NCI-H2107 treated with DMSO at 0.1 percent for 48 hours (cell line): ENCODE measurements around the gene GTF2F1.
"Not testable (repeated sequence)": the region's sequence is repeated elsewhere in the genome, so short reads cannot be mapped to it uniquely, and the experiment has no call there.

Experiments used
- DNase-seq: peaks from one replicate; lab custom pipeline; 2025; ENCODE audit not compliant: unreplicated experiment; lab: John Stamatoyannopoulos, UW

The GTF2F1 gene

DNA sequence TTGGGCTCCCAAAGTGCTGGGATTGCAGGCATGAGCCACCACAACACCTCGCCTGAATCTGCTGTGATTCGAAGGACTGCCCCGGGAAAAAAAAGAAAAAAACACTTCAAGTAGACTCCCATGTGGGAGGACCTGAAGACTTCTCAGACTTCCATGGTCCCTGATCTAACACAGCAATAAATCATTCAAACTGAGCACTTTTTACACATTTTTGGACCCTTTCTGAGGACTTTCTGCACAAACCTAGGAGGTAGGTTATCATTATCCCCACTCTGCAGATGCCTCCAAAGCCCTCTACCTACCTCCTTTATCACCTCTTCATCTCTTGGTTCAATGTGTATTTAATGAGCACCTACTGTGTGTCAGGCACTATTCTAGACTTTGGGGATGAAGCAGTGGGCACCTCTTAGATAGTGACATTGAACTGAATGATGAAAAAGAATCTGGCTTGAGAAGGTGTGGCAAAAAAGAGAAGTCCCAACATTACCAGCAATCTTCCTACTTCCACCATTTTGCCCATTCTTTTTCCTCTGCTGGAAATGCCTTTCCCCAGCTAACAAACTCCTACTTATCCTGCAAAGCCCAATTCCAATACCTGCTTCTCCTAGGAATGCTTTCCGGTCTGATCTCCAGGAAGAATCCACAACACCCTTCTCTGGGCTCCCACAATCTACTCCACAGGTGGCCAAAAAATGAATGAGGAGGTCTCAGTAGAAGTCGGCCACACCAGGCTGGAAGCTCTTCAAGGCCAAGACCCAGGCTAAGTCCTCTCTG is 33.2 kb downstream of the GTF2F1 start:
- no peak for DNase-seq

DNA sequence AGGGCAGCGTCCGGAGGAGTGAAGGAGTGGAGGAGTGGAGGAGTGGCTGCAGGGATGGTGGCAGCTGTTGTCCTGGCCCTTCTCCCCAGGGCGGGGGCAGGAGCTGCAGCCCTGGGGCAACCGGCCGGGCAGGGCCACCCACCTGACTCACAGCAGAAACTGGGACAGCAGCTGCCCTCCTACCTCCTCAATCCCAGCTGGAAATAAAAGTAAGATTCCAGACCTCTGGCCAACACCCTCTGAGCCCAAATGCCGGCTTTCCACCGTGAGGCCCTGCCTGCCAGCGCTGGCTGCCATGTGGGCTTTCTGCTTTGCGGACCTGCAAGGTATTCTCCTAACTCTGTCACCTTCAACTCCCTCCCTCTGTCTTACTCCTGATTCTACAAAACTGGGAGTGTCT is 35.0 kb downstream of the GTF2F1 start:
- DNase-seq: no peak

- DNase-seq: no peak
Measured at GRCh38 chr19:6357174-6357573, 35.8 kb downstream of the GTF2F1 start.

DNA sequence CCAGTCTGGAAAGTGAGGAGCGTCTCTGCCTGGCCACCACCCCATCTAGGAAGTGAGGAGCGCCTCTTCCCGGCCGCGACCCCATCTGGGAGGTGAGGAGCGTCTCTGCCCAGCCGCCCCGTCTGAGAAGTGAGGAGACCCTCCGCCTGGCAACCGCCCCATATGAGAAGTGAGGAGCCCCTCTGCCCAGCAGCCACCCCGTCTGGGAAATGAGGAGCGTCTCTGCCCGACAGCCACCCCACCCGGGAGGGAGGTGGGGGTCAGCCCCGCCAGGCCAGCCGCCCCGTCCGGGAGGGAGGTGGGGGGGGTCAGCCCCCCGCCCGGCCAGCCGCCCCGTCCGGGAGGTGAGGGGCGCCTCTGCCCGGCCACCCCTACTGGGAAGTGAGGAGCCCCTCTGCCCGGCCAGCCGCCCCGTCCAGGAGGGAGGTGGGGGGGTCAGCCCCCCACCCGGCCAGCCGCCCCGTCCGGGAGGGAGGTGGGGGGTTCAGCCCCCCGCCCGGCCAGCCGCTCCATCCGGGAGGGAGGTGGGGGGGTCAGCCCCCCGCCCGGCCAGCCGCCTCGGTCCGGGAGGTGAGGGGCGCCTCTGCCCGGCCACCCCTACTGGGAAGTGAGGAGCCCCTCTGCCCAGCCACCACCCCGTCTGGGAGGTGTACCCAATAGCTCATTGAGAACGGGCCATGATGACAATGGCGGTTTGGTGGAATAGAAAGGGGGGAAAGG is 37.5 kb downstream of the GTF2F1 start:
- not testable (repeated sequence) for DNase-seq

DNA sequence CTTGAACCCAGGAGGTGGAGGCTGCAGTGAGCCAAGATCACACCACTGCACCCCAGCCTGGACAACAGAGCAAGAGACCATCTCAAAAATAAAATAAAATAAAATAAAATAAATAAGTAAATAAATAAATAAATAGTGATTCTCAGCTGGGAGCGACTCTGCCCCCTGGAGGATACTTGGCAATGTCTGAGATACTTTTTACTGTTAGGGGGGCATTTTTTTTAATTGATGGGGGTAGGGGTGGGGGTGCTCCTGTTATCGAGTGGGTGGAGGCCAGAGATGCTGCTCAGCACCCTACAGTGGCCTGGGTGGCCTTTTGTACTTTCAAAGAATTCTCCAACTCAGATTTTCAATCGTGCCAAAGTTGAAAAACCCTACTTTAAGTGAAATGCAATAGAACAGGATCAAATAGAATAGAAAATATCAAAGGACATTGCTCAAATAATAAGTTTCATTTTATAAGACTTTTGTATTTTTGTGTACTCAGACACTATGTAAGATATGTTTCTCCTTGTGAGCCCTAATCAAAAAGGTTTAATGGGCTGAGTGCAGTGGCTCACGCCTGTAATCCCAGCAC is 38.8 kb downstream of the GTF2F1 start:
- DNase-seq: no peak

DNA sequence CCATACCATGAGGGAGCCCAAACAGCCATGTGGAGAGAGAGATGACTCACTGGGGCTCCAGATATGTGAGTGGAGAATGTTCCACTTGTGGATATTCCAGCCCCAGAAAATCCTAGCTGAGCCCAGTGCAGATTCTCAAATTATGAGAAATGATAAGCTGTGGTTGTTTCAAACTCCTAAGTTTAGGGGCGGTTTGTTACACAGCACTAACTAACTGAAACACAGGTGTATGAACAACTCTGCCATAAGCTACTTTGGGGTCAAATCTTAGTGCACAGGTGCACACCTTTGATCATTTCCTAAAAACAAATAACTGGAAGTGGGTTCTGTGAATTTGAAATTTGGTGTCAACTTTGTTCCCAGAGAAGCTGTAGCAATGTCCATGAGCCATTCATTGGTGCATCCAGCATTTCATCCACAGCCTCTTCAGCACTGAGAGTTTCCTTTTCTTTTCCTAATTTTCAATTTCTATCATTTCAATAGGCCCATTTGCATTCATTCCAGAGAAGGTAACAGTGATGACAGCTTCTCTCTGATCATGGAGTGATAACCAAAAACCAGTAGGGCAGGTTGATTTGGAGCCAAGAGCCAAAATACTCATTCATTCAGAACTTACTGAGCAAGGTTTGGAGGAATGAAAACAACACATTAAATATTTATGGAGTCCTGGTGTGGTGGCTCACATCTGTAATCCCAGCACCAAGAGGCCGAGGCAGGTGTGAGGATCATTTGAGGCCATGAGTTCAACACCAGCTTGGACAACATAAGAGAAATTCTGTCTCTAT is 40.4 kb downstream of the GTF2F1 start:
- DNase-seq: no peak

DNA sequence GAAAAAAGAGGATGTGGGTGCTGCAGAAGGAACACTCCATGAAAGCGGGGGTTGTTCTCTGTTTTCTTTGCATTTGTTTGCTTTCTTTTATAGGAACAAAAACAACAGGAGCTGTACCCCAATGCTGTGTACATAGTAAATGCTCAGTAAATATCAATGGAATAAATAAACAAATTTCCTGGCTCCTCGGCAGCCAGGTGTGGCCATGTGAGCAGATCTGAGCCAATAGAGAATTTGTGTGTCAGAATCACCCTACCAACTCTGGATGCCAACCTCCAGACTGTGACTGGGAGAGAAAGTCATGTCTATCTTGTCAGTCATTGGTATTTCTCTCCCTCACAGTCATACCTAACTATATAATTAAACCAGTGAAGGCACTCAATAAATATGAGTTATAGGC is 42.3 kb downstream of the GTF2F1 start:
- DNase-seq: no peak

- DNase-seq: not testable (repeated sequence)
Measured at GRCh38 chr19:6349271-6349670, 43.7 kb downstream of the GTF2F1 start.

GRCh38 chr19:6343462-6343861 is 49.5 kb downstream of the GTF2F1 start:
- DNase-seq: no peak

DNA sequence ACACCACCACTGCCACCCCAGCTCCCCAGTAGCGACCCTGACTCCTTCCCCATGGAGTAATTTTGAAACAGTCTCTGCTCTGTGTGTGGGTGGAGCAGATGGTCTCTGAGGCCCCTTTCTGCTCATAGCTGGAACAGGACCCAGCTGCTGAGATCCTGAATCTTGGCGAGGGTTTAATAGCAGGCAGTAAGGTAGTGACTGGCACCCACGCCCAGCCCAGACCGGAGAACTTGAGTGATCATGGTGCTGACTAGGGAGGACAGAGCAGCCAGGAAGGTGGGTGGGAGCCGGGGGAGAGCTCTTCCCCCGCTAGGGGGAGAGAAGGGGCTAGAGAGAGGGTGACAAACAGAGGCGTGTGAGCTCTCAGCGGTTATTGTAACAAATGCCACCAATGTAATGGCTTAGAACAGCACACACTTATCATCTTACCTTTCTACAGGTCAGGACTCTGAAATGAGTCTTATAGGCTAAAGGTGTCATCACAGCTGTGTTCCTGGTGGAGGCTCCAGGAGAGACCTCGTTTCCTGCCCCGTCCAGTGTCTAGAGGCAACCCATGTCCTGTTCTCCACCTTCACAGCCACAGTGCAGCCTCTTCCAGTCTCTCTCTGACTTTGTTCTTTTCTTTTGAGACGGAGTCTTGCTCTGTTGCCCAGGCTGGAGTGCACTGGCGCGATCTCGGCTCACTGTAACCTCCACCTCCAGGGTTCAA is 52.3 kb downstream of the GTF2F1 start:
- no peak for DNase-seq

GRCh38 chr19:6334490-6335285 is 58.3 kb downstream of the GTF2F1 start:
- no peak for DNase-seq

GRCh38 chr19:6333439-6333838 is 59.5 kb downstream of the GTF2F1 start, which contains the start of gene ACER1:
TSS of gene ACER1 (minus strand) at chr19:6333612. CDS start at chr19:6333551, 61 bp downstream.
- no peak for DNase-seq
